AG09319 (cell line): ENCODE results near the gene PXDN.
A peak's percentile ranks its signal among the peaks of the same experiment; 100 is the strongest.
"Not testable (repeated sequence)": the region's sequence is repeated elsewhere in the genome, so short reads cannot be mapped to it uniquely, and the experiment has no call there.

Source experiments
- DNase-seq: peaks from one replicate; pipeline ENCODE4 v3.0.0-alpha.2; 2010; ENCODE audit warnings: low read depth; ENCODE audit errors: extremely low read depth
- TF ChIP-seq, protein P1 (sequence below): IDR thresholded peaks from 2 replicates; pipeline ENCODE4 v1.5.1; 2011; ENCODE audit warnings: low read depth, mild to moderate bottlenecking, inconsistent platforms, low read length, moderate library complexity

PXDN gene

DNA sequence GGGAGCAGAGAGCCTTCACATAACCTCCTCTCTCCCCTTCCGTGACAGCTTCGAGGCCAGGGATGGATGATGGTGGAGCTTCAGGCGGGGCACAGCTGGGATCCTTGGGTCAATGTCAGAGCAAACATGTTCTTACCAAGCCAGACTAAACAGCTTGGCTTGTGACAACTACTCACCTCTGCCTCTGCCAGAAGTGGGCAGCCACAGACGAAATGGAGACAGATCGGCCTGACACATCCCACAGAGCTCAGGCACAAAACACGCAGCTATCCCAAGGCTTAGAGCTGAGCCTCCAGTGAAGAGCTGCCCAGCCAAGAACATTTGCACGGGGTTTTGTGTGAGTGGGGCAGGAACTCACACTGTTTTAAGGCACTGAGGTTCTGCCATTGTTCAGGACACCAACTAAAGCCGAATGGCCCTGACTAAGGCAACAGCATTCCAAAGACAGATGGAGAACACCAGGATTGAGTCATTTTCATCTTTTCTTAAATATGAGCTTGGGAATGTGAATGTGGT lies 12.8 kb downstream of the PXDN start:
- DNase-seq, result no peak
- TF ChIP-seq, protein P1, sequence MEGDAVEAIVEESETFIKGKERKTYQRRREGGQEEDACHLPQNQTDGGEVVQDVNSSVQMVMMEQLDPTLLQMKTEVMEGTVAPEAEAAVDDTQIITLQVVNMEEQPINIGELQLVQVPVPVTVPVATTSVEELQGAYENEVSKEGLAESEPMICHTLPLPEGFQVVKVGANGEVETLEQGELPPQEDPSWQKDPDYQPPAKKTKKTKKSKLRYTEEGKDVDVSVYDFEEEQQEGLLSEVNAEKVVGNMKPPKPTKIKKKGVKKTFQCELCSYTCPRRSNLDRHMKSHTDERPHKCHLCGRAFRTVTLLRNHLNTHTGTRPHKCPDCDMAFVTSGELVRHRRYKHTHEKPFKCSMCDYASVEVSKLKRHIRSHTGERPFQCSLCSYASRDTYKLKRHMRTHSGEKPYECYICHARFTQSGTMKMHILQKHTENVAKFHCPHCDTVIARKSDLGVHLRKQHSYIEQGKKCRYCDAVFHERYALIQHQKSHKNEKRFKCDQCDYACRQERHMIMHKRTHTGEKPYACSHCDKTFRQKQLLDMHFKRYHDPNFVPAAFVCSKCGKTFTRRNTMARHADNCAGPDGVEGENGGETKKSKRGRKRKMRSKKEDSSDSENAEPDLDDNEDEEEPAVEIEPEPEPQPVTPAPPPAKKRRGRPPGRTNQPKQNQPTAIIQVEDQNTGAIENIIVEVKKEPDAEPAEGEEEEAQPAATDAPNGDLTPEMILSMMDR, result no peak

DNA sequence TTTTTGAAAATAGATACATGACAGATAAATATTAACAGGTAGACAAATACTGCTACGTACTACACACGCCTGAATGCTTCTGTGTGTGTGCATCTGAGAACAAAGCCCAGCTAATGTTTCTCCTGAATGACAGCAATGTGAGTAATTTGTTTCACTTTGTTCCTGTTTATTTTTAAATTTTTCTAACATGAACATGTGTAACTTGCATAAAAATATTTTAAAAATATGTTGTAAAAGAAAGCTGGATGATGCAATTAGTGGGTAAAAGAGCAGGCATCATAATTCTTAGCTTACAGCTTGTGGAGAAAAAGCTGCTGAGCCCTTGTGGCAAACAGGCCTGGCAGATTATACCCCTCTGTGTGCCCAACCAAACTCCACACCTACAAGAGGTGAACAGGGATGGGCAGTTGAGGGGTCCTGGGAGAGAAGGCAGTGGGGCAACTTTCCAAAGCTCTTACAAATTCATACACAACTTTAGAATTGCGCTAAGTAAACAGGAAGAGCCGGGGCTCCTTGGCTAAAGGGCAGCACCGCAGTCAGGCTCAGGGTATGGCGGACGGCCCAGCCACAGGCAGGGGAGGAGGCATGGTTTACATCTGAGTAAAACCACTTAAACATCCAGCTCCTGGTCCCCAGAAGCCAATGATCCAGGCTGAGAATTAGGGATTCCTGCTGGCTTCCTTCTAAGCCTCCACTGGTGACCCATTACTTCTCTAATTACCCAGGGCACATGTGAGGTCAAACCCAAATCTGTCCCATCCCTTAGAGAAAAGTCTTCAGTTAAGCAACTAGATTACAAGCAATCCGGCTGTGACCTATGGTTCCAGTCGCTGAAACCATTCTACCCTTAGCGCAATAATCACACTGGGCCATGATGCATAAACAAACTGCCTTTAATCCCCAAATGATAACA lies 14.0 kb downstream of the PXDN start:
- TF ChIP-seq, protein P1, result no peak
- peak; percentile 96 for DNase-seq

DNA sequence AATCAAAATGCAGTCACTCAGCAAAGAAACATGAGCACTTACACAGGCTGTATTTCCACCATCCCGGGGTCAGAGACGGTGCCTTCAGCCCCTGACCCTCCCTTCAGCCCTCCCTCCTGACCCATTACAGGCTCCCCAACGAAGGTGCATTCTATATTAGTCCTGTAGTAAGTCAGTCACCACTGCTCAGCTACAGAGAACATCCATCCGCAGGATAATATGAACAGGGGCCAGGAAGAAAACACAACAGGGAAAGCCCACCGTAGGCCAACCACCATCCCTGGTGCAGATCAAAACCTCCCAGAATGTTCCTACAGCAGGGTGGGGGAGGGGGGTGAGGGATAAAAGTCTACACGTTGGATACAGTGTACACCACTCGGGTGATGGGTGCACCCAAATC lies 15.1 kb downstream of the PXDN start:
- no peak for DNase-seq
- TF ChIP-seq, protein P1, result no peak

DNA sequence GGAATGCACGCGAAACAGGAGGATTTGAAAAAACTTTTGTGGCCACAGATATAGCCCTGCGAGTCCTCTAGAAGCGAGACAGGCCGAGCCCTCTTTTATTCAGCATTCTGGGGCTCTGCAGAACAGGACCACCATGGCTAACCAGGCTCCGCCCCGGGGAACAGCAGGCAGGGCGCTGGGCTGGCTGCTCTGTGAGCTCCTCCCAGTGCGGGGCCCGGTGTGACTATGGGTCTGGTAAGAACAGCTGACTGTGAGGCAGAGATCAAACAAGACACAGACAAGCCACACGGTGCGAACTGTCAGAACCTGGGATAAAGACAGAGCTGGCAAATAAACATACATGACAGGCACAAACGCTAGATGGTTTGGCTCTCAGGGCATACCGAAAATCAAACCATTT lies 15.5 kb downstream of the PXDN start:
- TF ChIP-seq, protein P1, result no peak
- no peak for DNase-seq

DNA sequence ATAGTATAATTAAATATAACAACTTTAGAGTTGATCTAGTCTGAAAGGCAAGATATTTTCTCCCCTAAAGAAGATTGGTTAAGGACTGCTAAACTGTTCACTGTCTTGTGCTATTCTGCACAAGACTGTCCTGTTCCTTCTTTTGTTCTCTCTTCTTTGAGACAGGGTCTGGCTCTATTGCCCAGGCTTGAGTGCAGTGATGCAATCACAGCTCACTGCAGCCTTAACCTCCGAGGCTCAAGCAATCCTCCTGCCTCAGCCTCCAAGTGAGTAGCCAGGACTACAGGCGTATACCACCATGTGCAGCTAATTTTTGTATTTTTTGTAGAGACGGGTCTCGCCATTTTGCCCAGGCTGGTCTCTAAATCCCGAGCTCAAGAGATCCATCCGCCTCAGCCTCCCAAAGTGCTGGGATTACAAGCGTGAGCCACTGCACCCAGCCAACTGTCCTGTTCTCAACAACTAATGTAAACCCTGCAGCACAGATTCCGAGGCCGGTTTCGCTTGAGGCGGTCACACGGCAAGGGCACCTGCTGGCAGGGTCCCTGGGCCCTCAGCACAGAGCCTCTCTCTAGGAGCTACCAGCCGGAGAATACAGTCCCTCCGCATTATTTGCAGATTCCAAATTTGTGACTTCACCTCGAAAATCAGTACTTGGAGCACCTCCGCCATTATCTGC lies 16.4 kb downstream of the PXDN start:
- TF ChIP-seq, protein P1, result no peak
- no peak for DNase-seq

DNA sequence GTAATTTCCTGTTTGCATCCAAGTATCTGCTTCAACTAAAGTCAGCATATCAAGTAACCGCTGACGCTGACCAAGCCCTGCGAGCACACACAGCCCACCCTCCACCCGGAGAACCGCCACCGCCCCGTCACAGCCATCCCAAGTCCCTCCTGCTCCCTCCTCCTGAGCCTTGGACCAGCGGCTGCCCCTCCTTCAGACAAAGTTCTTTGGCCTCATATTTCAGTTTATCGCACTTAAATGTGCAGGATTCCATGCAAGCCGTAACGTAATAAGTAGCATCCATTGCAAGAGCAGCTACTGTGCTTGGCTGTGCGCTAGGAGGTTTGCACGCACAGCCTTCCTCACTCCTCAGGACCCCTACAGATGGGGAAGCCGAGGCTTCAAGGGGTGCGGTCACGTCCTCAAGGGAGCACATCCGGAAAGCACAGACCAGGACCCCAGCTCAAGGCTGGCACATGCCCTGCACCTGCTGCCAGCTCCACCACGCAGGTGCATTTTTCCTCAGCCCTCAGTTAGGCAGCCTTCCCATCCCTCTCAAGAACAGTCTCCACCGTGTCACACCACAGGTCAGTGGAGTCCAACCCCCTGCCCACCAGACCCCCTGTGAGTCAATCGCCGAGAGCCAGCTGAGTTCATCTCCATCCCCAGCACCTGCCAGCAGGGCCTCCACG lies 17.1 kb downstream of the PXDN start:
- DNase-seq, result no peak
- TF ChIP-seq, protein P1, result no peak

DNA sequence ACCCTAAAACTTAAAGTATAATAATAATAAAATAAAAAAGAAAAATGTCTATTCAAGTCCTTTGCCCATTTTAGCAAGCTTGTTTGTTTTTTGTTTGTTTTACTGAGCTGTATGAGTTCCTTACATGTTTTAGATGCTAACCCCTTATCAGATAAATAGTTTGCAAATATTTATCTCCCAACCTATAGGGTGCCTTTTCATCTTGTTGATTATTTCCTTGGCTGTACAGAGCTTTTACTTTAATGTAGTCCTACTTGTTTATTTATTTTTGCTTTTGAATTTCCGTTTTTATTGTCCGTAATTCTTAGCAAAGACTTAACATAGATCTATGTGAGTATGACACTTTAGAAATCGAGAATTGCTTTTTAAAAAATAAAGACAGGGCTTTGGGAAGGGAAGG lies 17.8 kb downstream of the PXDN start:
- DNase-seq, result no peak
- TF ChIP-seq, protein P1, result no peak

DNA sequence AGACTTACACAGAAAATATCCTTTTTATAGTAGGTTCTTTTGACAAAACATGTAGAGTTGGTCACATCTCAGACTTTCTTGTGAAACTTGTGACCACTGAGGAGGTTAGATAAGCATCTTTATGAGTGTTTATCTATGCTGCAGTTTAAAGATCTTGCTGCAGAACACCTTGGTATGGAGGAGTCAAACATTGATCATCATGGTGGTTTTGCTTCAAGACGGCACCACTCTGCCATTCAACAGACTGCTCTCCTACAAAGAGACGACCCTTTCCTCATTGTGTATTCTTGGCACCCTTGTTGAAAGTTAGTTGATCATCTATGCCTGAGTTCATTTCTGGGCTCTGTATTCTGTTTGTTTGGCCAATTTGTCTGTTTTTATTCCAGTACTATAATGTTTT lies 20.0 kb downstream of the PXDN start:
- not testable (repeated sequence) for DNase-seq
